Activated effector memory CD4-positive, alpha-beta T cell treated with anti-CD3 and anti-CD28 coated beads, Interleukin-2, amount 50 U/mL, for 16 hours (primary cell): ENCODE measurements around the gene STARD3.
A peak's percentile ranks its signal among the peaks of the same experiment; 100 is the strongest.

Source experiments
- DNase-seq: peaks from one replicate; pipeline ENCODE4 v3.0.0-alpha.2; 2020

Gene STARD3

GRCh38 chr17:39621523-39622379 is 15.2 kb upstream of the STARD3 start:
- peak; percentile 96 for DNase-seq

- peak; percentile 83 for DNase-seq
These were observed 14.5 kb upstream of the STARD3 start for GRCh38 chr17:39622380-39623006.

GRCh38 chr17:39623356-39623950 is 13.5 kb upstream of the STARD3 start:
- DNase-seq = peak; percentile 95

- no peak for DNase-seq
These were observed 12.6 kb upstream of the STARD3 start for GRCh38 chr17:39624313-39624712.

GRCh38 chr17:39625198-39625785 is 11.7 kb upstream of the STARD3 start:
- no peak for DNase-seq

- DNase-seq = no peak
These were observed 10.5 kb upstream of the STARD3 start, which contains the start of gene PPP1R1B for GRCh38 chr17:39626171-39627046. TSS of gene PPP1R1B (plus strand) at chr17:39626952. CDS start at chr17:39627393, 441 bp downstream.

- DNase-seq = no peak
These were observed 9.8 kb upstream of the STARD3 start for GRCh38 chr17:39627047-39627711.

GRCh38 chr17:39627712-39628516 is 9.0 kb upstream of the STARD3 start:
- no peak for DNase-seq

- DNase-seq = no peak
These were observed 8.1 kb upstream of the STARD3 start for GRCh38 chr17:39628655-39629493.

GRCh38 chr17:39629494-39629880 is 7.5 kb upstream of the STARD3 start:
- DNase-seq = no peak

- no peak for DNase-seq
These were observed 7.0 kb upstream of the STARD3 start for GRCh38 chr17:39629898-39630297.

GRCh38 chr17:39631403-39631802 is 5.5 kb upstream of the STARD3 start:
- no peak for DNase-seq

GRCh38 chr17:39632153-39632941 is 4.6 kb upstream of the STARD3 start:
- no peak for DNase-seq

GRCh38 chr17:39633570-39634183 is 3.3 kb upstream of the STARD3 start:
- DNase-seq = no peak

- DNase-seq = no peak
These were observed 2.5 kb upstream of the STARD3 start for GRCh38 chr17:39634384-39634871.

GRCh38 chr17:39635614-39636176 is 1.2 kb upstream of the STARD3 start:
- DNase-seq = no peak

- peak; percentile 66 for DNase-seq
These were observed 387 bp upstream of the STARD3 start for GRCh38 chr17:39636587-39636926.

- no peak for DNase-seq
These were observed 1.4 kb downstream of the STARD3 start for GRCh38 chr17:39638317-39638716.
